GM21381 (cell line): Measurements from ENCODE around the gene SYNE2.

Experiments
- ATAC-seq: cut with Tn5 transposase; IDR thresholded peaks from one replicate; pipeline ENCODE4 v1.9.1; 2021; ENCODE audit warnings: mild to moderate bottlenecking, moderate library complexity; ENCODE audit not compliant: unreplicated experiment

SYNE2 gene

DNA sequence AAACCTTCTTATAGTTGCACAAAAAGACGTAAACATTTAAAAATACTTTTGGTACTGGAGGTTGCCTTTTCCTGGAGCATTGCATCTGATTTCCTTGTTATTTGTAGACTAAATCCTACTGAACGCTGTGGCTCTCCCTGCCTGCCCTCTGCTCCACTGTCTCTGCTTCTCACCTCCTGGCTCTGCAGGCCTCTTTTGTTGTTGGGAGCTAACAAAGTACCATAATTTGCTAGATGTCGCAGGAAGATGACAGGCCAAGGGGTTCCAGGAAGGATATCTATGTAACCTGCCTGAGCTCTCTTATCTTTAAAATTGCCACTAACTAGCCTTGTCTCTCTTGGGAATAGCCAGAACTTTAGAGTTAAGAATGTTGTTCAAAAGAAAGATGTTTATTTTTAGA is 21.4 kb downstream of the SYNE2 start:
- ATAC-seq: no peak

DNA sequence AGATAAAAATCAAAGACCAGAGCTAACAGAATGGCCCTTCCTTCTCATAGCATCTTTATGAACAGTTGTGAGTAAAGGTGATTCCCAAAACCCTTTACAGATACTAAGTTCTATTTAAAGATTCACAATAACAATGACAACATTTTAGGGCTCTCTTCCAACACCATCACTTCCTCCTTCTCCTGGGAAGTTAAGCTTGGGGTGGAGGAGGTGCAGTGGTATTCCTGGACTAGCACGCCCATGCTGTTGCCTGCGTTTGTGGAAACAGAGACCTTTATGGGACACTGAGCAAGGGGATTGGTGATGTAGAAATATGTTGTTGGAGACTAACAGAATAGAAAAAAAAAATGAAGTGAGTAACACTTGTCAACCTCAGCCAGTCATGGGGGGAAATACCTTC is 22.5 kb downstream of the SYNE2 start:
- no peak for ATAC-seq

DNA sequence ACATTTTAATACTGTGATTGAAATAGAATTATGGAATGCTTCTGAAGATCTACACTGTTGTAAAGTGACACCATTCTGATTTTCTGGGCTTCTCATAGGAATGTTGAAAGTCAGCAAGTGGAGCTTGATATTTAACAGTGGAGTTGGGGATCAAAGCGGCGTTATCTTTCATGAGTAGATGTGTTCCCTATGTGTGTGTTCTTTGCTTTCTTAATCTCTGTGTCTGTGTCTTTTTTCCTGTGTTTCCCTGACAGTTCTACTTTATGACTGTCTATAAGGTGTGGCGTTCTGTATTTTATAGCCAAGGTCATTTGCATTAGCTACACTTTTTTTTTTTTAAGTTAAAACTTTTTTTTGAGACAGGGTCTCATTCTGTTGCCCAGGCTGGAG is 24.7 kb downstream of the SYNE2 start:
- ATAC-seq: no peak

DNA sequence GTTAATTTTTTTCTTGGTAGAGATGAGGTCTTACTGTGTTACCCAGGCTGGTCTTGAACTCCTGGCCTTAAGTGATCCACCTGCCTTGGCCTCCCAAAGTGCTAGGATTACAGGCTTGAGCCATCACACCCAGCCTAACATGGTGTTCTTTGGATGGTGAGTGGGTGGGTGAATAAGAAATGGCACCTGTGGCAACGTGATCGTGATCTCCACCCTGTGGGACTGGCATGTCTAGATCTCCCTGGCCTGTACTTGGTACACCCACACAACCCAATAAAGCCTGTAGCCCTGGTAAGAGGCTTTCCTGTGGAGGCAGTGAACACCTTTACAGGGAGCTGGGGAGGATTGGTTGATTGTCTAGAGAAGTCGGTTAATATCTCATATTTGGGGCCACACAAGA is 25.2 kb downstream of the SYNE2 start:
- no peak for ATAC-seq

DNA sequence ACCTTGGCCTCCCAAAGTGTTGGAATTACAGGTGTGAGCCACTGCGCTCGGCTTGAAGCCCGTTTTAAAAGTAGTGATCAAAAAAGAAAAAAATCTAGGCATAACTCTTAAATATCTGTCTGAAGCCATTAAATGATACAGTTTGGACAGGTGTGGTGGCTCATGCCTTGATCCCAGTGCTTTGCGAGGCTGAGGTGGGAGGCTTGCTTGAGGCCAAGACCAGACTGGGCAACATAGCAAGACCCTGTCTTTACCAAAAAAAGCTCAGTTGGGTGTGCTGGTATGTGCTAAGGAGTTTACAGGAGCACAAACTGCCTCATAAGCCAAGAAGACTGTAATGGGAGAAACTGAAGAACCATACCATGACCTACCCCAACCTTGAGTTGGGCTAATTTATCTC is 26.0 kb downstream of the SYNE2 start:
- no peak for ATAC-seq

DNA sequence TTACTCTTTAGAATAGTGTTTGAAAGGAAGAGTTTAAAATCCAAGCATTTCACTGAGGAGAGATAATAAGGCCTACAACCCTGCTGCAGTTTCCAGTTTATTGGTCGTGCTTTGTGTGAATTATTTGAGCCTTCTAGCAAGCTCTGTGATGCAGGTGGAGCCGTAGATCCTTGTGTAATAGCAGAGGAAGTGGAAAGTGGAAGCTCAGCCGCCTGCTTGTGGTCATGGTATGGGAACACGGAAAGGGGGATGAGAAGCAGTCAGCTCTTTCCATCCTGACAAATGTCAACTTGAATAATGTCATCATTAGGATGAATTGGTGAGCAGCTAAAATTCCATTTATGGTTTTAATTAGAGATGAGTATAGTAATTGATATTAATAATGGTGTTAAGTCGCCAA is 29.1 kb downstream of the SYNE2 start:
- no peak for ATAC-seq

DNA sequence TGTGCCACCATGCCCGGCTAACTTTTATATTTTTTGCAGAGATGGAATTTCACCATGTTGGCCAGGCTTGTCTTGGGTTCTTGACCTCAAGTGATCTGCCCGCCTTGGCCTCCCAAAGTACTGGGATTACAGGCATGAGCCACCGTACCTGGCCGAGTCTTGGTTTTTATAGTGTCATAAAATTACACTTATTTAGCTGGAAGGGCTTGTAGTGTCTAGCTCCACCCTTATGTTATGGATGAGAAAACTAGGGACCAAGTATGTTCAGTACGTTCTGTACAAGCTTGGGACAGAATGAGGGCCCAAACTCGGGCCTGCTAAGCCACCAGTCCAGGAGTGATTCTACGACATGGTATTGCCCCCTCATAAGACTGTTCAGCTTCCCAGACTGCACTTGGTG is 35.1 kb downstream of the SYNE2 start:
- ATAC-seq: no peak

DNA sequence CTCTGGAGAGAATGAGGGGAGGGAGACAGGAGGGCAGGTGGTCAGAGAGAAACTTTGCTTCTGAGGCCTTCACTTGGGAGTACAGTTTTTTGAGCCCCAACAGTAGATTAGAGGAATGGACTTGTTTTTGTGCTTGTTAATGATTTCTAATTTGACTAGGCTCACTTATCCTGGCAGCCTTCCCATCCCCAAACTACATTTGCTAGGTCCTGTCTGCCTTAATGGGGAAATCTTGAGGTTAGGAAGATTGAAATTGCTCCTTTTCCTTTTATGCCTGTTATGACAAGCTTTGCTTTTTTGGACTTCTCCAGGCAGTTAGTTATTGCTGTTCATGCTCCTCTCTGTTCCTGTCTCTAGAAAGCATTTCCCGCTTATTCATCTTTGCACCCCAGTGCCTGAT is 37.7 kb downstream of the SYNE2 start:
- no peak for ATAC-seq

DNA sequence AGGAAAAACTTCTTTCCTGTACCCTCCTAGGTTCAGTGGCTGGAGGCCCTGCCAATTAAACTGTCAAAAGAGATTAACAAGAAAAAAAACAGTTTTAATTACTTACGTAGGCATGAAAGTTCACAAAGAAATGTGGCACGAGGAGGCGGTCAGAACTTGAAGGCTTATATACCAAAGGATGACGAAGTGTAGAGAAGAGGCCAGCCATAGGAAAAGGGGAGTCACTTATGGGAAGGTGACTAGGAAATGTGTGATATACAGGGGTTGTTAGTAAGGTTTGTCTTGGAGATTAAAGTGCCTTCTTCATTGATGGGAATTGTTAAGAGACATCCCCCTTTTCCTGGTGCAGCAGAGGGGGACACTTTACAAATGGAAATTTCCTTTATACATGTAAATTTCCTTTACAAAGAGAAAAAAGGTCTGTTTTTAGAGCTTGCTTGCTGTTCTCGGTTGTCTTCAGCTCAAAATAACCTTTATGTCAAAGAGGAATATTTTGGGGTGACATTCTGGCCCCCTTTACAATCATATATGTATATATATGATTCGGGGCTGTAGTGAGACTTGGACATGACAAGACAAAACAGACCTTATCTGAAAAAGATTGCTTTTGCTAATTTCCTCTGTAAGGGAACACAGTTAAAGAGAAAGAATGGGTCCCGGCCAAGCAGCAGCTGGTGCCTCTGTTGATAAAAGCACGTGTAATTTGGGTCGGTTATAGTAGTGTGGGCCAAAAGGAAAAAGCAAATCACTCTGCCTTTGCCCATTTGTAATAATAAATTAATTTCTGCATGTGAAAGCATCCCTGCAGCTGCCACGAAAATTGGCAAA is 38.6 kb downstream of the SYNE2 start:
- ATAC-seq: no peak

DNA sequence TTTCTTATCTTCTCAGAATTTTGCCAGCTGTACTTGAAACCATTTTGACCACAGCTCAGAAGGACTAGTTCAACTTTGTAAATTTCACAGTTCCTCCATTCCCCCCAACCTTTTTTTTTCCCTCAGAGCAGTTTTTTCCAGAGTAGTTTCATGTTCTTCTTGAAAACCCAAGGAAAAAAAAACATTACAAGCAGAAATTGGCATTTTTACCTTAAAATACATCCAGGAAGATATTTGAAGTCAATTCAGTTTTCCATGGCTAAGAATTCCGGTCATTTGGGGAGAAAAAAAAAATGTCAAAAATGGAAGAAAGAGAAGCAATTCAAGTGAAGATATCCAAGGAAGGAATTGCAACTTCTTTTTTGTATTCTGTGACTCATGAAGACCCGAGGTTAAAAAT is 39.5 kb downstream of the SYNE2 start:
- ATAC-seq: no peak

DNA sequence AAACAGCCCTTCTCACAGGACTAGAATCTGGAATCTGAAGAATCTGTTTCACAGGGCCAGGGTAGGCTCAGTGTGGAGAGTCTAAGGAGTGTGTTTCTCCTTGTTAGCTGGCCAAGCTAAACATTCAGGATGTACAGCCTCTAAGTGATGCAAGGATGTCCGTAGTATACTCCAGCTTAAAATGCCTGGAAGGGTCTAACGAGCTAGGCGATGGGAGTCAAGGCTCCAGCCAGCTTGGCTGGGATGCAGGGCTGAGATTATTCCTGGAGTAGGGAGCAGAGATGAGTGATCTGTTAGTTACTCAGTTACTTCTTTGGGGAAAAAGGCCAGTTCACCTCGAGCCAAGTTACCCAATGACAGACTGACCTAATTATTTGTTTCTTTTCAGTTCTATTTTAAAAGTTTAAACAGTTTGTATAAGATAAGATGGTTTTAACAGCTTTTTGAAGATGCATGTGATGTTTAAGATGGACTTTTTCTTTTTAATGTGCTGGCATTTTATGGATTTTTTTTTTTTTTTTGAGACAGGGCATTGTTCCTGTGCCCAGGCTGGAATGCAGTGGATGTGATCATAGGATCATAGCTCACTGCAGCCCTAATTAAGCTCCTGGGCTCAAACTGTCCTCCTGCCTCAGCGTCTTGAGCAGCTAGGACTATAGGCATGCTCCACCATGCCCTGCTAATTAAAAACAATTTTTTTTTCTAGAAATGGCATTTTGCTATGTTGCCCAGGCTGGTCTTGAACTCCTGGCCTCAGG is 41.1 kb downstream of the SYNE2 start:
- no peak for ATAC-seq

DNA sequence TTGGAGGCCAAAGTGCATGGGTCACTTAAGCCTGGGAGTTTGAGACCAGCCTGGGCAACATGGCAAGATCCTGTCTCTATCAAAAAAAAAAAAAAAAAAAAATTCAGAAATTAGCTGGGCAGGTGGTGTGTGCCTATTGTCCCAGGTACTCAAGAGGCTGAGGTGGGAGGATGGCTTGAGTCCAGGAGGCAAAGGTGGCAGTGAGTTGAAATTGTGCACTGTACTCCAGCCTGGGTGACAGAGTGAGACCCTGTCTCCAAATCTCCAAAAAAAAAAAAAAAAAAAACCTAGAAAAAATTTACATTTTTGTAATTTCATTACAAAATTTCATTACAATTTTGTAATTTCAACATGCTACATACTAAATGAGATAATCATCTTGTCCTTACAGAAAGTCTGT is 42.7 kb downstream of the SYNE2 start:
- ATAC-seq: no peak

DNA sequence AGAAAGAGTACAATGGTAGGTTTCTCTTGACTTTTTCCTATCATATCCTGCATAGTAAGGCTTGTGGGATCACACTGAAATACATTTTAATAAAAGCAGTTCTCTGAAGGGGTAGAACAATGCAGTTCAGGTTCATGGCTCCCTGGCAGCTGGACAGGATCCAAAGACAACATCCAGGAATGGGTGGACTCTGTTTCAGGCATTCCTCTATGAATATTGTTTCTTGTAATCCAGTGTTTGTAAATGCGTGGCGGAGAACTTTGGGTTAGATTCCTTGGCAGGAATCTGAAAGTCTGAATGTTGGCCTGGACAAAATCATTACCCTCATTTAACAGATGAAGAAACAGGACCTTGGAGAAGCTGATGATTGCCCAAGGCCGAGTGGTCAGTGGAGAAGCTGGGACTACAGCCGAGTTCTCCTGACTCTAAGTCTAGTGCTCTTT is 43.5 kb downstream of the SYNE2 start:
- ATAC-seq: no peak

DNA sequence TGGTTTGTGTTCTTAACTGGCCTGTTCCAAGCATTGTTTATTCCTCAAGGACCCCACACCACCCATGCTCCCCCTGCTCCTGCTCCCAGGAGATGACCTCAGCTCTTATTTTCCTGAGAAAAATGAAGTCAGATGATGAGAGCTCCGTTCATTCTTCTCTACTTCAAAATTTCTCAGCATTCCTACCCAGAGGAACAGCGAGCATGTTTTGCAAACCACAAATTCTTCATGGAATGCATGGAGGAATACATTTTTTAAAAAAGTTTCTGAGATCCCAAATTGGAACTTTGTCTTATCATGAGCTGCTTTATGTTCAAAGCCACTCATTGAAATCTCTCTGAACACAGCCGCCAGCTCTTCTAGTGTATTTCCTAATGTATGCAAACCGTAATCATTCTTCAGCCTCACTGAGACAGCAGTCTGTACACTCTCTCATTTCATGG is 44.9 kb downstream of the SYNE2 start:
- no peak for ATAC-seq

DNA sequence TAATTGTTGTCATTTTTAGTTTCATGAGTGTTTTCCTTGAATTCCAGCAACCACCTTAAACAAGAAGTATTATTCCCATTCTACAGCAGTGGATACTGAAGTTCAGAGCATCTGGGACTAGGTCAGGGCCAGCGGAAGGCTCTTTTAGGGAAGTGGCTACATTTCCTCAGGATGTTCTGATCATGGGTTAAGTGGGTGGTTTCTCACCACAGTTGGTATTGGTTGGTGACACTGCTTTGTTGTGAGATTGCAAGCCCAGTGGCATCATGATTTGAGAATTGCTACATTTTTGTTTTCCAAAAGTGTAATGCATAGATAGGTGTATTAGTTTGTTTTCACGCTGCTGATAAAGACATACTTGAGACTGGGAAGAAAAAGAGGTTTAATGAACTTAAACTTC is 47.1 kb downstream of the SYNE2 start:
- no peak for ATAC-seq

DNA sequence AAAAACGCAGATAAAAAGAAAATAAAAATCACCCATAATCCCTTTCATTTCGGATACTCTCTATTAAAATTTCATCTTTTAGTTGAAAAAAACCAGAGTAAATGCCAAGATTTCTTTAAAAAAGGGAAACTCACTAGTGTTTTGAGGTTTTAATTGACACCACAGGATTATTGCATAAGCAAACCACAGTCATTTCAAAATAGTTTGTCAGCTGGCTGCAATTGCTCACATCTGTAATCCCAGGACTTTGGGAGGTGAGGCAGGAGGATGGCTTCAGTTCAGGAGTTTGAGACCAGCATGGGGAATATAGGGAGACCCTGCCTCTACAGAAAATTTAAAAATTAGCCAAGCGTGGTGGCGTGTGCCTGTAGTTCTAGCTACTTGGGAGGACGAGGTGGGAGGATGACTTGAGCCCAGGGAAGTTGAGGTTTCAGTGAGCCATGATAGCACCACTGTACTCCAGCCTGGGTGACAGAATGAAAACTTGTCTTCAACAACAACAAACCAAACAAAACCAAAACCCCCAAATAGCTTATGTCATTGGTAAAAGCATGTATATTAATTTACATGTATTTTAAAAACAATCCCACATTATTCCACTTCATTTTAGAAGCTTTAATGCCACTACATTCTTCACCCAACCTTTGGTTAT is 48.8 kb downstream of the SYNE2 start:
- no peak for ATAC-seq

DNA sequence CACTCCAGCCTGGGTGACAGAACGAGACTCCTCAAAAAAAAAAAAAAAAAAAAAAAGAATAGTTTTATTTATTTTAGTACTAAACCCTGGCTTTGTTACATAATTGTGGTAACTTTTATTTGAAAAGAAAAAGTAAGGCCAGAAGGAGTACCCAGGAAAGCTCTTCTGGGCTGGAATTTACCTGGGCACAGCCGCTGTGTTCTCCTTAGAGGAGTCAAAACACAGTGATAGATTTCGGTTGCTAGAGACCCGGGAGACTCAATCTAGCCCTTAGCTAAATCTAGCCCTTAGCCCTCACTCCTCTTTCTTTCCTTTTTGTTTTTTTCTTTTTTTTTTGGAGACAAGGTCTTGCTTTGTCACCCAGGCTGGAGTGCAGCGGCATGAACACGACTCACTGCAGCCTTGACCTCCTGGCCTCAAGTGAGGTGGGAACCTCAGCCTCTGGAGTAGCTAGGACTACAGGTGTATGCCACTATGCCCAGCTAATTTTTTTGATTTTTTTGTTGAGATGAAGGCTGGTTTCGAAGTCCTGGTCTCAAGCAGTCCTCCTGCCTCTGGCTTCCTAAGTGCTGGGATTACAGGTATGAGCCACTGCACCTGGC is 49.7 kb downstream of the SYNE2 start:
- ATAC-seq: no peak

DNA sequence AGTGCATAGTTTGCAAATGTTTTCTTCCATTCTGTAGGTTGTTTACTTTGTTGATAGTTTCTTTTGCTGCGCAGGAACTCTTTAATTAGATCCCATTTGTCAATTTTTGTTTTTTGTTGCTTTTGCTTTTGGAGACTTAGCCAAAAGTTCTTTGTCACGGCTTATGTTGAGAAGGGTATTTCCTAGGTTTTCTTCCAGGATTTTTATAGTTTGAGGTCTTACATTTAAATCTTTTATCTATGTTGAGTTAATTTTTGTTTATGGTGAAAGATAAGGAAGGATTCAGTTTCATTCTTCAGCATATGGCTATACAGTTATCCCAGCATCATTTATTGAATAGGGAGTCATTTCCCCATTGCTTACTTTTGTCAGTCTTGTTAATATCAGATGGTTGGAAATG is 51.9 kb downstream of the SYNE2 start:
- ATAC-seq: no peak

DNA sequence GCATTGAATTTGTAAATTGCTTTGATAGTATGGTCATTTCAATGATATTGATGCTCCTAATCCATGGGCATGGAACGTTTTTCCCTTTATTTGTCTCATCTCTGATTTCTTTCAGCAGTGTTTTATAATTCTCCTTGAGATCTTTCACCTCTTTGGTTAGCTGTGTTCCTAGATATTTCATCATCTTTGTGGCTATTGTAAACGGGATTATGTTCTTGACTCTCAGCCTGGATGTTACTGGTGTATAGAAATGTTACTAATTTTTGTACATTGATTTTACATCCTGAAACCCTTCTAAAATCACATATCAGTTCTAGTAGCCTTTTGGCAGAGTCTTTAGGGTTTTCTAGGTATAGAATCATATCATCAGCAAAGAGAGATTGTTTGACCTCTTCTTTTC is 52.6 kb downstream of the SYNE2 start:
- no peak for ATAC-seq

DNA sequence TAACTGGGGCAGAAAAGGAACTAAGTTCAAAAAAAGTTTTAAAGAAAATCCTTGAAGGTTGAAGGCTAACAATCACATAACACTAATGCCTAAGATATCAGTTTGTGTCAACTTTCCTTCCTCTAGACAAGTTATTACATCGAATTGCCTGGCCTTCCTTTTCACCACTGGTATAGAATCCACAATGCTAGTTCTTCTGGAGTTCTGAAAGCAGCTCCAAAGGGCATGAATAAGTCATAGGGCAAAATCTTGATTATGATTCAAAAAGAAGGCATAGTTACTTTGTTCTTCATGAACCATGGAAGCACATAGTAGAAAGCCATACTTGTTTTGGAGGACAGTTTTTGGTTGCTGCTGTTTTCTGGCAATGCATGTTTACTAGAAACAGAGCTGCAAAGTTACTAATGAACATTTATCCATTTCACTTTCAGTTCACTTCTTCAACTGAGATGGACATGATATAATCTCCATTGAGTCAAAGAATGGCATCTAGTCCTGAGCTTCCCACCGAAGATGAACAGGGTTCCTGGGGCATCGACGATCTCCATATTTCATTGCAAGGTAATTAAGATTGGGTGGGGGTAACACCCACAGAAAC is 56.0 kb downstream of the SYNE2 start:
- ATAC-seq: no peak

DNA sequence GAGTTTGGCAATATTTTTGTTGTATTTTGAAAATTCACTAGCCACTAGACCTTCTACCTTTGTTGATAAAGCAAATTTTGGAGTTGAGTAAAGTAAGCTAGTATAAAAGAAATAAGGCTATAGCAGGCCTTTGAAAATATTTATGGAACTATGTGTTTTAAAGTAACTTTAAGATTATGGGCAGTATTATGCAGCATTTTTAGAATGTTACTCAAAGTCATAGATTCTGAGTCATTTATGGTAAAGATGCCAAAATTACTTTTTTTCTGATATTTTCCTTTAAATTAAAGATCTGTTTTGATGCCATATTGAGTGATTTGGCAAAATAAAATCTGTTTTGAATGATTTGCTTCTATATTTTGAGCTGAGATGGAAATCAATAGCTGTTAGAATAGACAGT is 57.2 kb downstream of the SYNE2 start:
- ATAC-seq: no peak
